GM06990 (cell line): ENCODE results near the gene KRT9.
"Not testable (repeated sequence)": the region's sequence is repeated elsewhere in the genome, so short reads cannot be mapped to it uniquely, and the experiment has no call there.

ENCODE experiments used
- DNase-seq: peaks from one replicate; pipeline ENCODE4 v3.0.0-alpha.2; 2011; ENCODE audit not compliant: insufficient read length; ENCODE audit errors: extremely low read depth
- H3K27me3 ChIP-seq: replicated peaks from 2 replicates; pipeline ENCODE4 v1.6.0; 2011; ENCODE audit warnings: low read length; ENCODE audit not compliant: control insufficient read depth, insufficient read depth
- H3K36me3 ChIP-seq: 2 replicates; pipeline ENCODE4 v1.5.1; 2011; ENCODE audit warnings: low read length; ENCODE audit not compliant: control insufficient read depth, insufficient read depth
- H3K4me3 ChIP-seq: replicated peaks from 2 replicates; pipeline ENCODE4 v1.5.1; 2011; ENCODE audit warnings: low read depth, mild to moderate bottlenecking, control low read depth, low read length
- TF ChIP-seq, protein P1 (sequence below): IDR thresholded peaks from 2 replicates; pipeline ENCODE4 v1.5.1; 2011; ENCODE audit warnings: low read length, control low read depth, mild to moderate bottlenecking, inconsistent platforms; ENCODE audit not compliant: insufficient read depth, poor library complexity, severe bottlenecking

The KRT9 gene

DNA sequence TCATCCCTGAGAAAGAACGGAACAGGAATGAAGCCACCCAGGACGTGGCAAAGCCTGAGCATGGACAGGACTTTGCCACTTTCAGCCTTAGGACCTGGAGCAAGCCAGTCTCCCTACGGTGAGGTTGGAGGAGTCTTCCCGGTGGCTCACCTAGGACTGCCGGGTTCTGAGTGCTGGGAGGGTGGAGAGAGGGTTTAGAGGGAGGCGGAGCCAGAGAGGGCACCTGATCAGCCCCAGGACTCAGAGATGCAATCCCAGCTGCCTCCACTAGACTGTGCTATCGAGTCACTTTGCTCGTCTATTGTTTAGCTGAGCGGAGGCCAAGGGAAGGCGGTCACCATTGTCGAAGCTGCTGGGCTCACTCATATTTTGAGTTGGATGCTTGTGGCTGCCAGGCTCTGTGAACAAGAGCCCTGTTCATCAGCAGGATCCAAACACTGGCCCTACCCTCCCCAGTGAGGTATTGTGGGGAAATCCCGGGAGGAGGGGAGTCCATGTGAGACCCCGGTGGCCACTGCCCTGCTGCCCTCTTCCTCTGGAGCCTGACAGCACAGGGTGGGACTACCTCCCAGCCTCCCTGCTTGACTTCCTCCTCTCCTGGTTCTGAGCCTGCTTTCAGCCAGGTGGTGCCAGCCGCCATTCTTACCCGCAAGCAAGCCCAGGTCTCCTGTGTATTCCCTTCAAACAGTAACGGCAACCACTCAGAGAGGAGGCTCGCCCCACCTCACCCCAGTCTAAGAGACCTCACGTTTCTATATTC is 7.8 kb upstream of the KRT9 start:
- TF ChIP-seq, protein P1, sequence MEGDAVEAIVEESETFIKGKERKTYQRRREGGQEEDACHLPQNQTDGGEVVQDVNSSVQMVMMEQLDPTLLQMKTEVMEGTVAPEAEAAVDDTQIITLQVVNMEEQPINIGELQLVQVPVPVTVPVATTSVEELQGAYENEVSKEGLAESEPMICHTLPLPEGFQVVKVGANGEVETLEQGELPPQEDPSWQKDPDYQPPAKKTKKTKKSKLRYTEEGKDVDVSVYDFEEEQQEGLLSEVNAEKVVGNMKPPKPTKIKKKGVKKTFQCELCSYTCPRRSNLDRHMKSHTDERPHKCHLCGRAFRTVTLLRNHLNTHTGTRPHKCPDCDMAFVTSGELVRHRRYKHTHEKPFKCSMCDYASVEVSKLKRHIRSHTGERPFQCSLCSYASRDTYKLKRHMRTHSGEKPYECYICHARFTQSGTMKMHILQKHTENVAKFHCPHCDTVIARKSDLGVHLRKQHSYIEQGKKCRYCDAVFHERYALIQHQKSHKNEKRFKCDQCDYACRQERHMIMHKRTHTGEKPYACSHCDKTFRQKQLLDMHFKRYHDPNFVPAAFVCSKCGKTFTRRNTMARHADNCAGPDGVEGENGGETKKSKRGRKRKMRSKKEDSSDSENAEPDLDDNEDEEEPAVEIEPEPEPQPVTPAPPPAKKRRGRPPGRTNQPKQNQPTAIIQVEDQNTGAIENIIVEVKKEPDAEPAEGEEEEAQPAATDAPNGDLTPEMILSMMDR, result peak; percentile 85
- Histone ChIP-seq H3K27me3 (peaks cover 1% of the 10 kb centered on the region; the same call in 1 of the 2 replicates), H3K4me3 (no peak overlapping the region), H3K36me3 (no peaks in the 10 kb centered on the region)
- DNase-seq, result peak; percentile 41

DNA sequence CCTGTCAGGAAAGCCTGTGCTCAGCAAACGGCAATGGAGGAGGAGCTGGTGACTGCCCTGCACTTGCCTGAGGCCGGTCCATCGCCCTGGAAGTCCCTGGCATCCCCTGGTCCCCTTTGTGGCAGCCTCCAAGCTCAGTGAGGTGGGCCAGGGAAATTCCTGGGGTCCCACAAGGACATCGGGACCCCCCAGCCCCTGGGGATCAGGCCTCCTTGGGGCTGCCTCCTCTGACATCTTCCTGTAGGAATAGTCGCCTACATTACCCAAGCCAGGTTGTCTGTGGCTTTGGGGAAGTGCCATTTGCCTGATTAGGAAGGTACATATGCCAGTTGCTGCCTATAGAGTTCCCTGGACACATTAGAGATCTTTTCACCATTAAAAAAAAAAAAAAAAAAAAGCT is 7.1 kb upstream of the KRT9 start:
- no peak for DNase-seq
- TF ChIP-seq, protein P1, result no peak
- H3K27me3 ChIP-seq, result peaks cover 1% of the 10 kb centered on the region; the same call in 1 of the 2 replicates
- no peaks in the 10 kb centered on the region for H3K36me3 ChIP-seq
- no peak overlapping the region for H3K4me3 ChIP-seq

DNA sequence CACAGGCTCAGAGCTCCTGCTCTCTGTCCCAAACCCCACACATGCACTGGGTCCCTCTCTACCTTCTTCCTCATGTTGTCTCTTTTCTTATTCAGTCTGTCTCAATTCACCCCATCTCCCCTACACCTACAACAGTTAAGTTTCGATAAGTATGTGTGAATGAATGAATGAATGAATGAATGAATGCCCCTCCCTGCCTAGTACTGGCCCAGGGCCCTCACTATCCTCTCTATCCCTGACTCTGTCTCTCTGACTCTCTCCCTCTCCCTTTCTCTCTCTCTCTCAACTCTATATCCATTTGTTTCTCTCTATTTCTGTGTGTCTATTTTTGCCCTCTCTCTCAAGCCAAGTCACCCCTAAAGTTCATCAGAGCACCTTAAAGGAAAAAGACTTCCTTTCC is 6.7 kb upstream of the KRT9 start:
- no peak overlapping the region for H3K4me3 ChIP-seq
- H3K27me3 ChIP-seq, result peaks cover 1% of the 10 kb centered on the region
- TF ChIP-seq, protein P1, result no peak
- no peak for DNase-seq
- H3K36me3 ChIP-seq, result no peaks in the 10 kb centered on the region

DNA sequence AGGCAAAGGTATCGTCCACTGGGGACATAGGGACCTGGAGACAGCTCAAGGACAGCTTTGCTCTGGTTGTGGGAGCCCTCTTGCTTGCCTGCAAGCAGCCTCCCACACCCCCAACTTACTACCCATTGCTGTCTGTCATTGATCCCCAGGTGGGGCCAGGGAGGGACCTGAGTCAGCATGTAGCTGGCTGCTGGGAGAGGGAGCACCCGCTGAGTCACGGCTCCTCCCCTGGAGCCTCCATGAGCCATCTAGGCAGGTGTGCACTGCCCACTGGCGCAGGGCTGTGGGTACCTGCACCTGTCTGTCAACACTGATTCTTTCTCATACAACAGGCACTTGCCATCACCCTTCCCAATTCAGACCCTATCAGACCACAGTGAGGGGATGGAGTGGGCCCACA is 4.9 kb upstream of the KRT9 start:
- not testable (repeated sequence) for DNase-seq

DNA sequence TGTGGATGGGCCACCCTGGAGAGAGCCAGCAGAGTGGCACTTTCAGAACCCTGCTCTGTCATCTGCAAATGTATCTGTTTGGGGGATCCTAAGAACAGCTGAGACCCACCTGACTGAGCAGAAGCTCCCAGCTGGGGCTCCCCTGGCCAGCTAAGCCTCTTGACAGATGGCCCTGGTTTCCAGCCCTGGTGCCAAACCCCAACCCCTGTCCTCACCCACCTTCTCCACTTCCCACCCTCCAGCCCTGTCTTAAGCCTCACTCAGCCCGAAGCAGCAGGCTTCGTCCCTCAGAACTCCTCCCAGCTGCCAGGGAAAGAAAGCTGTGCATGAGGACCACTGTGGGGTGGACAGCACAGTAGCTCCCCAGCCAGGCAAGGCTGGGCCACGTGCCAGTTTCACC is 3.5 kb upstream of the KRT9 start:
- TF ChIP-seq, protein P1, result no peak
- Histone ChIP-seq H3K4me3 (no peak overlapping the region), H3K27me3 (peaks cover 1% of the 10 kb centered on the region), H3K36me3 (no peaks in the 10 kb centered on the region)
- no peak for DNase-seq

More for the DNA sequence above, 4.9 kb upstream of the KRT9 start:
- not testable (repeated sequence) for H3K27me3 ChIP-seq, H3K36me3 ChIP-seq, H3K4me3 ChIP-seq

DNA sequence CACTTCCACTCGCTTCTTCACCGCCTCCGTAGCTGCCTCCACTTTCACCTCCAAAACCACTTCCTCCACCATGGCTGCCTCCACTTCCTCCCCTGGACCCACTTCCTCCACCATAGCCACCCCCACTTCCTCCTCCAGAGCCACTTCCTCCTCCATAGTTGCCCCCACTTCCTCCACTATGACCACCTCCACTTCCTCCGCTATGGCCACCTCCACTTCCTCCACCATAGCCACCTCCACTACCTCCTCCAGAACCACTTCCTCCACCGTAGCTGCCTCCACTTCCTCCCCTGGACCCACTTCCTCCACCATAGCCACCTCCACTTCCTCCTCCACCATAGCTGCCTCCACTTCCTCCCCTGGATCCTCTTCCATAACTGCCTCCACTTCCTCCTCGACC is 4.5 kb downstream of the KRT9 start:
- Histone ChIP-seq H3K36me3 (no peaks in the 10 kb centered on the region), H3K4me3 (no peak overlapping the region), H3K27me3 (no peaks in the 10 kb centered on the region; the same call in none of the 2 replicates)
- no peak for DNase-seq
- TF ChIP-seq, protein P1, result no peak
